ENCODE data around the gene UBE2O.

The UBE2O gene

DNA sequence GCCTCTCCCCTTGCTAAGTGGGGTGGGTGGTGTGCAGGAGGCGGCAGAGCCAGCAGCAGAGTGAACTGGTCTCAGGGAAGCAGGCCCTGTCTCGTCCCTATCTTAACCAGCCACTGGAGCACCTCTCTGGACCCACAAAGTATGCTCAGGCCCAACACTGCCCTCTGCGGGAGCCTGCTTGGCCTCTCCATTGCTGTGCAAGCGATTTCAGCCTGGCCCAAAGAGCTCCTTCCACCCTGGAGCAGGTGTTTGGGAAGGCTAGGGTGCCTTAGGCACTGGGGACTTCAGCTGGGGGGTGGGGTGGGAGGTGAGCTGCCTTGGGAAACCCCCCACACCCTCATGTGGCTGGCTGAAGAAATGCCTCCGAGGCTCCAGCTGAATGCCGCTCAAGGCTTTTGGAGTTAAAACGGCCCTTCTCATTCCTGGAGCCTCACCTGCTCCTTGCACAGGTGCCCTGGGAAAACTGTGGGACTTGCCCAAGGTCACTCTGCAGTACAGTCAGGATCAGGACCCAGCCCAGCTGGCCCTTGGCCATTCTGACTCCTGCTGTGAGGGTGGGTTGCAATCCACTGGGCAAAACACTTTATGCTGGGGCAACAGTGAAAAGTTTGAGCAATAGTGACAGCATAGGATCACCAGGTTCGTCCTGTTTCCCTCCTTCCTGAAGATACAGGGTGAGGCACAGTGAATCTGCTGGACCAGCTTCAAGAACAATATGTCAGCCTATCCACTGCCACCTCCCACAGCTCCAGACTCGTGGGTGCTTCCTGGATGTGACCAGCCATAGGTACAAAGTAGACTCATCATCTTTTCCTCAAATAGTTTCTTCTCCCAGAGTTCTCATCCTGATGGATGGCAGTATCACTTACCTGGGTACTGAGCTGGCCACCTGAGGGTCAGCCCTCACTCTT, 5.9 kb upstream of the UBE2O start:
- Histone ChIP-seq H3K27me3 (ENCODE audit: control insufficient read depth, insufficient read depth, low read length) (peaks cover 13% of the 10 kb centered on the region), H3K36me3 (ENCODE audit: insufficient read depth, low read length) (no peaks in the 10 kb centered on the region), H3K4me3 (ENCODE audit: low read length) (no peak overlapping the region), H3K9me3 (replicated peaks; ENCODE audit: low read length) (no peaks in the 10 kb centered on the region), H3K4me1 (ENCODE audit: control insufficient read depth, insufficient read depth, low read length) (peaks cover 3% of the 10 kb centered on the region), H3K4me2 (ENCODE audit: low read length) (no peak overlapping the region), H3K9ac (ENCODE audit: low read depth, low read length) (no peak overlapping the region)

DNA sequence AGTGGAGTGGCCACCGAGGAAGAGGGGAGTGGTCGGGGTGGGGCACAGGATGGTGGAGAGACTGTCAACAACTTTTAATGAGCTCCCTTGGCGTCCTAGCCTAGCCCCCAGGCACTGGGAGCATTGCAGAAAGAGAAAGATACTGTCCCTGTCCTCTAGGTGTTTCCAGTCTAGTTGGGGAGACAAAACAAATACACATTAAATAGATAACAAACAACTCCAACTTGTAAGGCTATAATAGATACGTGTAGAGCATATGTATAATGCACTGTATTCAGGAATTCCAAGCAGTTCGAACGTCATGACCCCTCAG, 435 bp upstream of the UBE2O start:
- Histone ChIP-seq H3K36me3 (ENCODE audit: insufficient read depth, low read length) (no peaks in the 10 kb centered on the region), H3K4me2 (ENCODE audit: low read length) (no peak overlapping the region), H3K9me3 (replicated peaks; ENCODE audit: low read length) (no peaks in the 10 kb centered on the region), H3K27me3 (ENCODE audit: control insufficient read depth, insufficient read depth, low read length) (no peaks in the 10 kb centered on the region), H3K9ac (ENCODE audit: low read depth, low read length) (no peak overlapping the region), H3K4me1 (ENCODE audit: control insufficient read depth, insufficient read depth, low read length) (peaks cover 20% of the 10 kb centered on the region), H3K4me3 (ENCODE audit: low read length) (peak overlapping the region; percentile 98)

DNA sequence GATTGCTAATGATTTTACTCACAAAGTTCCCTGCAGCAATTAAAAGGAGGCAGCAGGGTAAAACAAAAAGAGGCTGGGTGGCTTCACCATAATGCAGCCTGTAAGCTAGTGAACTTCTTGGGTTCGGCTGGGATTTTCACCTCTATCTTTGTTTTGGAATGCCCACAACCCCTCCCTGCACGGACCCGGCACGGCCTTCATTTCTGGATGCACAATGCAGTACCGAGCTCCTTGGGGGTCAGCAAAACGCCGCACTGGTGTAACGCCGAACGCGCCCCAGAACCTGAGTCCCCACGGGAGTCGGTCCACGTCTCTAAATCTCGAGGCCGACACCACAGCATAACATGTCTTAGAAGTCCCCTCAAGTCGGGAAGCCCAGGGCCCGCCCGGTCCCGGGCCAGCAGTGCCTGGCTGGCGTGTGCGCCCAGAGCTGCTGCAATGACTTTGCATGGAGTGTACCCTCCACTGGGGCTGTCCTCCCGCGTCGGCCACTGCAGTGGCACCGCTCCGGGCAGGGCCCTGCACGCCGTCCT, 759 bp downstream of the UBE2O start:
- no peaks in the 10 kb centered on the region for H3K36me3 ChIP-seq (ENCODE audit: insufficient read depth, low read length)
- no peaks in the 10 kb centered on the region for H3K27me3 ChIP-seq (ENCODE audit: control insufficient read depth, insufficient read depth, low read length)
- H3K9me3 ChIP-seq (replicated peaks; ENCODE audit: low read length), result no peaks in the 10 kb centered on the region
- peak overlapping the region; percentile 99 for H3K4me2 ChIP-seq (ENCODE audit: low read length)
- H3K4me1 ChIP-seq (ENCODE audit: control insufficient read depth, insufficient read depth, low read length), result peaks cover 30% of the 10 kb centered on the region
- peak overlapping the region; percentile 94 for H3K9ac ChIP-seq (ENCODE audit: low read depth, low read length)
- H3K4me3 ChIP-seq (ENCODE audit: low read length), result peak overlapping the region; percentile 98

DNA sequence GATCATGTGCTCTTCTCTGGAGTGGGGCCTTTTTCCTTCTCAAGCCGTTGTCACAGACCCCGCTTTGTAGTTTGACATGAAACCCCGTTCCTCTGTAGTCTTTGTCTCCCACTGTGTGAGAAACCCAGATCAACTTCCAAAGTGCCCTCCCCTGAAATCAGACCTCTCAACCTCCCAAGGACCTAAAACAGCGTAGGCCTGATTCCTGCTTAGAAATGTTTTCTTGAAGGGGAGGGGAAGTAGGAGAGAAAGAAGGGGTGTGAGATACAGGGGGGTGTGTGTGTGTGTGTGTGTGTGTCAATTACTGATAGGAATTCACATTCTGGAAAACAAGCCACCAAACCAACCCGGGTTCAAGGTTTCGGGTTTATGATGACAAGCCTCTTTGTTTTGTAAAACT, 1.4 kb downstream of the UBE2O start:
- H3K9ac ChIP-seq (ENCODE audit: low read depth, low read length), result peak overlapping the region; percentile 94
- no peaks in the 10 kb centered on the region for H3K36me3 ChIP-seq (ENCODE audit: insufficient read depth, low read length)
- H3K4me3 ChIP-seq (ENCODE audit: low read length), result peak overlapping the region; percentile 98
- no peaks in the 10 kb centered on the region for H3K27me3 ChIP-seq (ENCODE audit: control insufficient read depth, insufficient read depth, low read length)
- H3K4me1 ChIP-seq (ENCODE audit: control insufficient read depth, insufficient read depth, low read length), result peaks cover 37% of the 10 kb centered on the region
- no peaks in the 10 kb centered on the region for H3K9me3 ChIP-seq (replicated peaks; ENCODE audit: low read length)
- H3K4me2 ChIP-seq (ENCODE audit: low read length), result peak overlapping the region; percentile 99

DNA sequence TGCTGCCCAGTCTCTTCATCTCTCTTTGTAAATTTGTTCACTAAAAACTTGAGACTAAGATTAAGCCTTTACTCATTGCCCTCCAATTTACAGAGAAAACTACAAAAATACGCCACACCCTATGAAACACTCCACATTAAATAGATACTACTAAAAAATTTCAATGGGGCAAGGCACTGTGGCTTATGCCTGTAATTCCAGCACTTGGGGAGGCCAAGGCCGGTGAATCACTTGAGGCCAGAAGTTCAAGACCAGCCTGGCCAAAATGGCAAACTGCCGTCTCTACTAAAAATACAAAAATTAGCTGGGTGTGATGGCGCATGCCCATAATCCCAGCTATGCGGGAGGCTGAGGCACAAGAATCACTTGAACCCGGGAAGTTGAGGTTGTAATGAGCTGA, 3.8 kb downstream of the UBE2O start:
- Histone ChIP-seq H3K9me3 (replicated peaks; ENCODE audit: low read length) (no peaks in the 10 kb centered on the region), H3K36me3 (ENCODE audit: insufficient read depth, low read length) (no peaks in the 10 kb centered on the region), H3K4me2 (ENCODE audit: low read length) (no peak overlapping the region), H3K27me3 (ENCODE audit: control insufficient read depth, insufficient read depth, low read length) (no peaks in the 10 kb centered on the region), H3K4me1 (ENCODE audit: control insufficient read depth, insufficient read depth, low read length) (peaks cover 60% of the 10 kb centered on the region), H3K4me3 (ENCODE audit: low read length) (no peak overlapping the region), H3K9ac (ENCODE audit: low read depth, low read length) (no peak overlapping the region)

DNA sequence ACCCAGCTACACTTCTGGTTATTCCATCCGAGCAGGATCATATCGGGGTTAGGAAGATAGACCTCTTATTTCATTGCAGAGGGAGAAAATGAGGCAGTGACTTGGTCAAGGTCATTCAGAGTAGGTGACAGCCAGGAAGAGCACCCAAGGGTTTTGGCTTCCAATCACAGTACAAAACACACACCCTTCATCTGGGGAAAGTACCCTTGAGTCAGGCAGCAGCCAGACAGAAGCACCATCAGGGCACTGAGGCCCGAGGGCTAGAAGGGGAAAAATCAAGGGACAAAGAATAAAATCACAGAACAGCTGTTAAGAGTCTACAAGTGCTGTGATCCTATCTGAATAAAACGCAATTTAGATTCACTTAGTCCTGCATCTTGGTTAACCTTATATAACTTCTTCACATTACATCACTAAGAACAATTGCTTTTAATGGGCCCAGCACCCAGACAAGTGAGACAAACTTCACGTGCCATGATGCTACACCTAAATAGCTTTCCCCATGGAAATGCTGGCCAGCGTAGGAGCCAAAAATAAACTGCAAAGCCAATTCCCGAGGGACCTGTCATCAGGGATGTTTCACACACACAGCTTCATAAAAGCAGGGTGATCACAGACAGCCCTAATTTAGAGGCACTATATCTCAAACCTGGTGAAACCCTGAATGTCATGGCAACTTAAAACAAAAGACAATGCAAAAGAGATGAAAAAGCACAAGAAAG, 4.9 kb downstream of the UBE2O start:
- H3K9ac ChIP-seq (ENCODE audit: low read depth, low read length), result no peak overlapping the region
- no peaks in the 10 kb centered on the region for H3K36me3 ChIP-seq (ENCODE audit: insufficient read depth, low read length)
- H3K9me3 ChIP-seq (replicated peaks; ENCODE audit: low read length), result no peaks in the 10 kb centered on the region
- H3K4me3 ChIP-seq (ENCODE audit: low read length), result no peak overlapping the region
- H3K4me1 ChIP-seq (ENCODE audit: control insufficient read depth, insufficient read depth, low read length), result peaks cover 62% of the 10 kb centered on the region
- no peak overlapping the region for H3K4me2 ChIP-seq (ENCODE audit: low read length)
- H3K27me3 ChIP-seq (ENCODE audit: control insufficient read depth, insufficient read depth, low read length), result no peaks in the 10 kb centered on the region

DNA sequence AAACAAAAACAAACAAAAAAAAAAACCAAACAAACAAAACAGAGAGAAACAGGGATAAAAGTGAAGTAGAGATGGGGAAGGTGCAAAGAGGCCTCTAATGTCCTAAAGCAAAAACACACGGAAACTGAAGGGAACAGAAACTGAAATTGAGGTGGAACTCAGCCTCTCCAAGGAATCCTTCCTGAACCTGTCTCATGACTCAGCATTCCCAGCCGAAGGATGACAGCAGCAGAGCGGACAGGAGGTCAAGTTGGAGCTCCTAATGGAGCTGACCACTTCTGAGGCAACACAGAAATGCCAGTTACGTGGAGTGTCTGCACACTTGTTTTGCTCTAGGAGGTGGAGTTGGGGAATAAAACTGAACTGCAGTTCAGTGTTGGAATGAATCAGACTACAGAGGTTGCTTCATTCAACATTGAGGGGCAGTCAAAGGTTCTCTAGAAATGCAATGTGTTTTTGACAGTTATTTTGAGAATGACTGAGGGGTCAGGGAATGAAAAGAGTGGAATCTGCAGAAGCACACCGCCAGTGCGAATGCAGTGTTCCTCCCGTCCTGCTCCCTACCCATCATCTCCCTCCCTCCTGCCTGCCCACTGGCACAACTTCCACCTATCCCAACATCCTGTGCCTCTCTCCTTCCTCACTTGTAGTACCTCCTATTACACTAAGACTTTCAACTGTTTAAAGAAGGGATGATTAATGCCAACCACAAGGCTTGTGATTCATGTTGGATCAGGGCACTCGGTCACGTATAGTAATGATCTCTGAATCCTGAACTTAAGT, 6.3 kb downstream of the UBE2O start:
- peak overlapping the region; percentile 29 for H3K9ac ChIP-seq (ENCODE audit: low read depth, low read length)
- no peaks in the 10 kb centered on the region for H3K9me3 ChIP-seq (replicated peaks; ENCODE audit: low read length)
- no peaks in the 10 kb centered on the region for H3K27me3 ChIP-seq (ENCODE audit: control insufficient read depth, insufficient read depth, low read length)
- H3K36me3 ChIP-seq (ENCODE audit: insufficient read depth, low read length), result no peaks in the 10 kb centered on the region
- H3K4me3 ChIP-seq (ENCODE audit: low read length), result peak overlapping the region; percentile 57
- peaks cover 69% of the 10 kb centered on the region for H3K4me1 ChIP-seq (ENCODE audit: control insufficient read depth, insufficient read depth, low read length)
- H3K4me2 ChIP-seq (ENCODE audit: low read length), result peak overlapping the region; percentile 75

DNA sequence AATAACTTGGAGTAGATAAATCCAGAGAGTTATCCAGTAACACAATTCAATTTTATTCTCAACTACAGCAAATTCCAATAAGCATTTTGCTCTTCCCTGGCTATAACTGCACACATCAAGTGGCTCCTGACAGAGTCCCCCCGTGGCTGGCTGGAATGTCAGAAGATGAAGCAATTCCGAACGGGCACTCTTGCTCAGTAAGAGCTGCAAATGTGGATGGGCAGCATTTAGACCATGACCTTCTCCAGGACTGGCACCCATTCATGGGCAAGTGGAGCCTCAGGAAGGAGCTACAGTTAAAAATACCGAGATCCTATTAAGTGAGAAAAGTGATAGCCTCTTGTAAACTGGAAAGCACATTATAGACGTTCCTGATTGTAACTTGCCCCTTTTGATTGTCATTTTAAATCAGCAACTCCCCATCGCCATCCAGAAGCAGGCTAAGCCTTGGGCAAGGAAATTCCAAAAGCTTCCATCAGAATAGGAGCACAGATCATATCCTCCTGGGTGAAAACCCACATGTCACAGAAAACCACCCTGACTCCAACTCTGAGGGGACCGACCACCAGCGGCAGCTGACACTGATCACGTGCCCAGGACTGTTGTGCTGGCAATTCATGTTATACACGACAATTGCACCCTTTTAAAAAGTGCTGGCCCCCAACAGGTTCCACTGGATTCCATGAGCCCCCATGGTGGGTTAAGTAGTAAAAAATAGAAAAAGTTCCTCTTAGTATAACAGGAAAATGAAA, 7.1 kb downstream of the UBE2O start:
- Histone ChIP-seq H3K4me2 (ENCODE audit: low read length) (peak overlapping the region; percentile 75), H3K4me1 (ENCODE audit: control insufficient read depth, insufficient read depth, low read length) (peaks cover 61% of the 10 kb centered on the region), H3K9me3 (replicated peaks; ENCODE audit: low read length) (no peaks in the 10 kb centered on the region), H3K9ac (ENCODE audit: low read depth, low read length) (peak overlapping the region; percentile 29), H3K4me3 (ENCODE audit: low read length) (peak overlapping the region; percentile 57), H3K36me3 (ENCODE audit: insufficient read depth, low read length) (no peaks in the 10 kb centered on the region), H3K27me3 (ENCODE audit: control insufficient read depth, insufficient read depth, low read length) (no peaks in the 10 kb centered on the region)

DNA sequence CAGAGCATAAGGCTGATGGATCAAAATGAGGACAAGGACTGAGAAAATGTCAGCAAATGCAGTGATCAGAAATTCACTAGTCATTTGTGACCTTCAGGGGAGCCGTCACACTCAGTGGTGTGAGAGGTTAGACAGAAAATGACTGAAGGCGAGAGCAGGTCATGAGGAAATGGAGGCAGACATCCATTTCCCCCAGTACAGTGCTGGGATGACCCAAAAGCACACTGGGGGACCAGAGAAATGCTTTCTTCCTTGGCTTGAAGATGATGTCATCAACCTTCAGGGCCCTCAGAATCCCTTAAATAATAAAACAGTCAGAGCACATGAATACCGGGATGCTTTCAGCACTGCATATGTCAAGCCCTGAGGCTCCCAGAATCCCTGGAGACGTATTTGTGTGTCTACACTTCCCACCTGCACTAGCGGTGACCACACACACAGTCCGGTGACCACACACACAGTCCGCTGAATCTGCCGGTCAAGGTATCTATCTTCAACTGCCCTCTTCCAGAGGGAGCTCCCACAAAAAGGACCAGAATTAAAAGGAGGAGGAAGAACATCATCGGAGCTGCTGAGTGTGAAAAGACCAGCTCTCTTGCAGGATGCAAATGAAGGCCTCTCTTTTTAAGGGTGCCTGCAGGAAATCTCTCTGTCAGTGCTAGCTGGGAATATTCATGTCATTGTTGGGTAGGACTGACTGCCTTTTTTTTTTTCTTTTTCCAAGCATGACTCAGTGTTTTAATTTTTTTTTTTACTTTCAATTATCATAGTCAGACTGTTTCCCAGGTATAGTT, 8.2 kb downstream of the UBE2O start:
- no peaks in the 10 kb centered on the region for H3K36me3 ChIP-seq (ENCODE audit: insufficient read depth, low read length)
- H3K4me2 ChIP-seq (ENCODE audit: low read length), result peak overlapping the region; percentile 75
- H3K9me3 ChIP-seq (replicated peaks; ENCODE audit: low read length), result no peaks in the 10 kb centered on the region
- no peak overlapping the region for H3K9ac ChIP-seq (ENCODE audit: low read depth, low read length)
- no peak overlapping the region for H3K4me3 ChIP-seq (ENCODE audit: low read length)
- H3K4me1 ChIP-seq (ENCODE audit: control insufficient read depth, insufficient read depth, low read length), result peaks cover 61% of the 10 kb centered on the region
- H3K27me3 ChIP-seq (ENCODE audit: control insufficient read depth, insufficient read depth, low read length), result no peaks in the 10 kb centered on the region
